SJCRH30 (cell line): ENCODE measurements around the gene DAZAP1. TPM values are rescaled to one million over a fixed set of nuclear protein-coding genes. Genes with fewer than 3 reads are reported as not detected.

ENCODE experiments used
- DNase-seq, 2 experiments: peaks; one replicate each; pipeline ENCODE4 v3.0.0-alpha.2; 2015 to 2020
- H3K27ac ChIP-seq: fragments of 250-450 bp; sonication (Bioruptor Pico); 2 replicates; pipeline ENCODE4 v1.5.1; 2020; ENCODE audit warnings: mild to moderate bottlenecking, moderate library complexity
- H3K27me3 ChIP-seq: fragments of 250-450 bp; sonication (Bioruptor Pico); 2 replicates; pipeline ENCODE4 v1.5.1; 2020; ENCODE audit warnings: mild to moderate bottlenecking, moderate library complexity
- H3K36me3 ChIP-seq: fragments of 250-450 bp; sonication (Bioruptor Pico); 2 replicates; pipeline ENCODE4 v1.5.1; 2020; ENCODE audit warnings: mild to moderate bottlenecking, moderate library complexity
- H3K4me1 ChIP-seq: fragments of 250-450 bp; sonication (Bioruptor Pico); 2 replicates; pipeline ENCODE4 v1.5.1; 2020; ENCODE audit warnings: mild to moderate bottlenecking, moderate library complexity
- H3K4me3 ChIP-seq: fragments of 250-450 bp; sonication (Bioruptor Pico); 2 replicates; pipeline ENCODE4 v1.5.1; 2020; ENCODE audit warnings: mild to moderate bottlenecking, moderate library complexity
- H3K9me3 ChIP-seq: fragments of 250-450 bp; sonication (Bioruptor Pico); replicated peaks from 2 replicates; pipeline ENCODE4 v1.5.1; 2020; ENCODE audit warnings: mild to moderate bottlenecking, moderate library complexity
- total RNA-seq: library from RNA; depleted of rRNA; stranded (reverse); fragments of >200 nt; shearing (Covaris generic); gene quantifications from 2 replicates; pipeline ENCODE4 v1.2.3, GENCODE V29; 2014

DAZAP1 gene
- total RNA-seq, 1 experiment from 2014 or later = 138 TPM

- Histone ChIP-seq H3K9me3 (no peaks in the 10 kb centered on the region), H3K27me3 (no peaks in the 10 kb centered on the region), H3K4me1 (no peaks in the 10 kb centered on the region), H3K4me3 (no peak overlapping the region), H3K36me3 (0 out of 2 replicates have a peak, but pooled peaks cover 2% of the 10 kb centered on the region), H3K27ac (no peak overlapping the region)
- DNase-seq = no peak
Observed at GRCh38 chr19:1396019-1396767, 11.2 kb upstream of the DAZAP1 start.

GRCh38 chr19:1396768-1397679 lies 10.4 kb upstream of the DAZAP1 start:
- Histone ChIP-seq H3K4me3 (no peak overlapping the region), H3K36me3 (no peaks in the 10 kb centered on the region), H3K4me1 (no peaks in the 10 kb centered on the region), H3K27me3 (peaks cover 3% of the 10 kb centered on the region; the same call in 1 of the 2 replicates), H3K27ac (no peak overlapping the region), H3K9me3 (no peaks in the 10 kb centered on the region)
- no peak for DNase-seq

GRCh38 chr19:1397838-1398237 lies 9.5 kb upstream of the DAZAP1 start:
- DNase-seq = no peak
- peaks cover 6% of the 10 kb centered on the region; the same call in 1 of the 2 replicates for H3K27me3 ChIP-seq
- no peaks in the 10 kb centered on the region for H3K9me3 ChIP-seq
- no peak overlapping the region for H3K4me3 ChIP-seq
- H3K36me3 ChIP-seq = no peaks in the 10 kb centered on the region
- no peak overlapping the region for H3K27ac ChIP-seq
- 0 out of 2 replicates have a peak, but pooled peaks cover 2% of the 10 kb centered on the region for H3K4me1 ChIP-seq

GRCh38 chr19:1399079-1399478 lies 8.3 kb upstream of the DAZAP1 start:
- no peaks in the 10 kb centered on the region for H3K36me3 ChIP-seq
- no peak for DNase-seq
- H3K27me3 ChIP-seq = peaks cover 6% of the 10 kb centered on the region; the same call in 1 of the 2 replicates
- H3K9me3 ChIP-seq = no peaks in the 10 kb centered on the region
- no peak overlapping the region for H3K4me3 ChIP-seq
- H3K27ac ChIP-seq = no peak overlapping the region
- peaks cover 2% of the 10 kb centered on the region; the same call in 1 of the 2 replicates for H3K4me1 ChIP-seq

GRCh38 chr19:1399745-1400144 lies 7.6 kb upstream of the DAZAP1 start:
- Histone ChIP-seq H3K36me3 (no peaks in the 10 kb centered on the region), H3K4me1 (peaks cover 2% of the 10 kb centered on the region; the same call in 1 of the 2 replicates), H3K9me3 (no peaks in the 10 kb centered on the region), H3K27me3 (peaks cover 6% of the 10 kb centered on the region; the same call in 1 of the 2 replicates), H3K27ac (no peak overlapping the region), H3K4me3 (no peak overlapping the region)
- no peak for DNase-seq

GRCh38 chr19:1400281-1401137 lies 6.9 kb upstream of the DAZAP1 start:
- no peaks in the 10 kb centered on the region for H3K36me3 ChIP-seq
- H3K4me3 ChIP-seq = peak overlapping the region; percentile 58
- H3K9me3 ChIP-seq = no peaks in the 10 kb centered on the region
- DNase-seq = peak; percentile 82 to 85
- H3K27me3 ChIP-seq = peaks cover 6% of the 10 kb centered on the region; the same call in 1 of the 2 replicates
- no peak overlapping the region for H3K27ac ChIP-seq
- peaks cover 2% of the 10 kb centered on the region; the same call in 1 of the 2 replicates for H3K4me1 ChIP-seq

- H3K4me1 ChIP-seq = peaks cover 2% of the 10 kb centered on the region; the same call in 1 of the 2 replicates
- H3K27ac ChIP-seq = no peak within 1 kb of the TSS
- no peaks in the 10 kb centered on the region for H3K9me3 ChIP-seq
- H3K36me3 ChIP-seq = no peaks in the 10 kb centered on the region
- H3K4me3 ChIP-seq = peak within 1 kb of the TSS; percentile 58
- DNase-seq = peak; percentile 37 to 56
- H3K27me3 ChIP-seq = peaks cover 6% of the 10 kb centered on the region; the same call in 1 of the 2 replicates
Observed at GRCh38 chr19:1401138-1401888, 6.1 kb upstream of the DAZAP1 start, which contains the start of gene GAMT. Gene GAMT, minus strand, starts transcription at chr19:1401542. Its CDS starts 66 bp downstream, at chr19:1401476.

- Histone ChIP-seq H3K27me3 (peaks cover 6% of the 10 kb centered on the region; the same call in 1 of the 2 replicates), H3K27ac (no peak overlapping the region), H3K36me3 (no peaks in the 10 kb centered on the region), H3K9me3 (no peaks in the 10 kb centered on the region), H3K4me3 (no peak overlapping the region), H3K4me1 (peaks cover 2% of the 10 kb centered on the region; the same call in 1 of the 2 replicates)
- no peak for DNase-seq
Observed at GRCh38 chr19:1401889-1402217, 5.5 kb upstream of the DAZAP1 start.

- Histone ChIP-seq H3K27ac (no peak overlapping the region), H3K36me3 (no peaks in the 10 kb centered on the region), H3K4me1 (peaks cover 2% of the 10 kb centered on the region; the same call in 1 of the 2 replicates), H3K27me3 (peaks cover 6% of the 10 kb centered on the region; the same call in 1 of the 2 replicates), H3K4me3 (peak overlapping the region; percentile 13), H3K9me3 (no peaks in the 10 kb centered on the region)
- no peak for DNase-seq
Observed at GRCh38 chr19:1402411-1403070, 4.8 kb upstream of the DAZAP1 start.

GRCh38 chr19:1406774-1407527 lies 435 bp upstream of the DAZAP1 start:
- H3K9me3 ChIP-seq = no peaks in the 10 kb centered on the region
- H3K27me3 ChIP-seq = peaks cover 4% of the 10 kb centered on the region; the same call in 1 of the 2 replicates
- H3K36me3 ChIP-seq = peaks cover 11% of the 10 kb centered on the region
- H3K4me3 ChIP-seq = peak overlapping the region; percentile 57
- H3K4me1 ChIP-seq = peaks cover 8% of the 10 kb centered on the region; the same call in 1 of the 2 replicates
- DNase-seq = peak; percentile 97 to 98
- H3K27ac ChIP-seq = no peak overlapping the region; the same call in 1 of the 2 replicates

- DNase-seq = peak; percentile 41 to 49
Observed at GRCh38 chr19:1408300-1409203, 1.2 kb downstream of the DAZAP1 start.

More at GRCh38 chr19:1408300-1409203, 1.2 kb downstream of the DAZAP1 start:
- peaks cover 22% of the 10 kb centered on the region for H3K36me3 ChIP-seq
- no peaks in the 10 kb centered on the region for H3K9me3 ChIP-seq
- H3K4me1 ChIP-seq = peaks cover 6% of the 10 kb centered on the region; the same call in 1 of the 2 replicates
- H3K27me3 ChIP-seq = no peaks in the 10 kb centered on the region
- peak overlapping the region; percentile 99 for H3K4me3 ChIP-seq
- H3K27ac ChIP-seq = peak overlapping the region; percentile 89
